Mesenchymal stem cell (in vitro differentiated cells and primary cell): ENCODE measurements around the gene PKNOX2.

Experiments
- DNase-seq: peaks from one replicate; pipeline ENCODE4 v3.0.0-alpha.2; 2013
- H2AFZ ChIP-seq: one replicate; pipeline ENCODE4 v1.6.1; 2013; ENCODE audit warnings: low read depth, mild to moderate bottlenecking, control low read depth, inconsistent platforms, low read length, moderate library complexity
- H2AK5ac ChIP-seq: 2 replicates; pipeline ENCODE4 v1.6.1; 2013; ENCODE audit warnings: low read length, moderate library complexity, mild to moderate bottlenecking, inconsistent platforms; ENCODE audit not compliant: severe bottlenecking
- H2BK120ac ChIP-seq: one replicate; pipeline ENCODE4 v1.6.1; 2013; ENCODE audit warnings: low read depth, mild to moderate bottlenecking, inconsistent platforms, low read length, moderate library complexity
- H2BK12ac ChIP-seq, 2 experiments: one replicate each; pipeline ENCODE4 v1.6.1; 2013; ENCODE audit warnings: inconsistent platforms in 2 of 2, low read length in 2 of 2, mild to moderate bottlenecking in 2 of 2, moderate library complexity in 2 of 2, control low read depth in 1 of 2
- H2BK15ac ChIP-seq: one replicate; pipeline ENCODE4 v1.6.1; 2013; ENCODE audit warnings: mild to moderate bottlenecking, low read depth, inconsistent platforms; ENCODE audit not compliant: poor library complexity, severe bottlenecking
- H2BK5ac ChIP-seq: 2 replicates; pipeline ENCODE4 v1.6.1; 2013; ENCODE audit warnings: low read depth, mild to moderate bottlenecking, low read length, control low read depth, inconsistent platforms; ENCODE audit not compliant: poor library complexity, severe bottlenecking
- H3K14ac ChIP-seq, 2 experiments: one replicate each; pipeline ENCODE4 v1.6.1; 2013; ENCODE audit warnings: inconsistent platforms in 2 of 2, low read length in 2 of 2, control low read depth in 1 of 2, mild to moderate bottlenecking in 1 of 2, moderate library complexity in 1 of 2
- H3K18ac ChIP-seq, 2 experiments: one replicate each; pipeline ENCODE4 v1.6.1; 2013; ENCODE audit warnings: inconsistent platforms in 2 of 2, low read length in 2 of 2, control low read depth in 1 of 2, low read depth in 1 of 2, mild to moderate bottlenecking in 1 of 2
- H3K23ac ChIP-seq, 2 experiments: one replicate each; pipeline ENCODE4 v1.6.1; 2013; ENCODE audit warnings: inconsistent platforms in 2 of 2, low read length in 2 of 2, mild to moderate bottlenecking in 2 of 2, moderate library complexity in 2 of 2, control low read depth in 1 of 2
- H3K27ac ChIP-seq: 2 replicates; pipeline ENCODE4 v1.5.1; 2013; ENCODE audit warnings: mild to moderate bottlenecking, moderate library complexity, low read length, control low read depth, inconsistent platforms; ENCODE audit not compliant: poor library complexity, severe bottlenecking
- H3K27me3 ChIP-seq, 2 experiments: 2 replicates each; pipeline versions ENCODE4 v1.6.1 to v1.7.0; 2013; ENCODE audit warnings: low read length in 2 of 2, mild to moderate bottlenecking in 2 of 2, moderate library complexity in 2 of 2, control low read depth in 1 of 2, inconsistent platforms in 1 of 2; ENCODE audit not compliant: control insufficient read depth in 1 of 2, insufficient read depth in 1 of 2
- H3K36me3 ChIP-seq, 2 experiments: 2 replicates each; pipeline versions ENCODE4 v1.6.1 to v1.7.0; 2013; ENCODE audit warnings: low read length in 2 of 2, control low read depth in 1 of 2, inconsistent platforms in 1 of 2, low read depth in 1 of 2, mild to moderate bottlenecking in 1 of 2; ENCODE audit not compliant: insufficient read depth in 2 of 2, control insufficient read depth in 1 of 2
- H3K4ac ChIP-seq, 2 experiments: one replicate each; pipeline ENCODE4 v1.6.1; 2013; ENCODE audit warnings: inconsistent platforms in 2 of 2, low read length in 2 of 2, mild to moderate bottlenecking in 2 of 2, moderate library complexity in 2 of 2, control low read depth in 1 of 2, low read depth in 1 of 2
- H3K4me1 ChIP-seq: 2 replicates; pipeline ENCODE4 v1.6.1; 2013; ENCODE audit warnings: low read depth, low read length, control low read depth; ENCODE audit not compliant: control insufficient read depth, insufficient read depth
- H3K4me2 ChIP-seq: 2 replicates; pipeline ENCODE4 v1.6.1; 2013; ENCODE audit warnings: low read length, mild to moderate bottlenecking, inconsistent platforms; ENCODE audit not compliant: poor library complexity, severe bottlenecking
- H3K4me3 ChIP-seq, 2 experiments: 2 replicates each; pipeline versions ENCODE4 v1.5.1 to v1.7.0; 2013; ENCODE audit warnings: low read length in 2 of 2, mild to moderate bottlenecking in 2 of 2, control low read depth in 1 of 2, low read depth in 1 of 2; ENCODE audit not compliant: insufficient read depth in 1 of 2
- H3K79me1 ChIP-seq: replicated peaks from 2 replicates; pipeline ENCODE4 v1.6.1; 2013; ENCODE audit warnings: mild to moderate bottlenecking, control low read depth, low read length, inconsistent platforms; ENCODE audit not compliant: poor library complexity, severe bottlenecking
- H3K9ac ChIP-seq: 2 replicates; pipeline ENCODE4 v1.7.0; 2013; ENCODE audit warnings: mild to moderate bottlenecking, low read length, moderate library complexity
- H3K9me3 ChIP-seq: 2 replicates; pipeline ENCODE4 v1.7.0; 2013; ENCODE audit warnings: mild to moderate bottlenecking, low read length; ENCODE audit not compliant: control insufficient read depth
- H4K8ac ChIP-seq: one replicate; pipeline ENCODE4 v1.6.1; 2013; ENCODE audit warnings: inconsistent platforms, mild to moderate bottlenecking, low read length, moderate library complexity
- H4K91ac ChIP-seq: one replicate; pipeline ENCODE4 v1.6.1; 2013; ENCODE audit warnings: mild to moderate bottlenecking, low read length, inconsistent platforms
- WGBS: methylation state at CpG from one replicate; pipeline ENCODE4 v1.1.7; 2013; ENCODE audit warnings: mixed read lengths; 5-methylcytosine and 5-hydroxymethylcytosine counted together

PKNOX2 gene

GRCh38 chr11:125167954-125168835 lies 3.6 kb downstream of the PKNOX2 start:
- peak; percentile 86 for DNase-seq
- H3K4me3 ChIP-seq, result no peak overlapping the region
- H4K91ac ChIP-seq, result no peak overlapping the region
- peak overlapping the region; percentile 64 for H2AK5ac ChIP-seq
- H3K23ac ChIP-seq, result no peak overlapping the region
- no peak overlapping the region for H2BK15ac ChIP-seq
- H3K4me2 ChIP-seq, result peak overlapping the region; percentile 82
- peak overlapping the region; percentile 74 for H3K27ac ChIP-seq
- H2BK12ac ChIP-seq, result peak overlapping the region in 1 of 2 experiments; percentile 8
- no peak overlapping the region for H3K14ac ChIP-seq
- peaks cover 36% of the 10 kb centered on the region for H3K4me1 ChIP-seq
- H2AFZ ChIP-seq, result no peak overlapping the region
- no peak overlapping the region for H2BK120ac ChIP-seq
- H3K9me3 ChIP-seq, result no peaks in the 10 kb centered on the region
- H3K18ac ChIP-seq, result peak overlapping the region in 1 of 2 experiments; percentile 13
- peak overlapping the region; percentile 69 for H4K8ac ChIP-seq
- H3K4ac ChIP-seq, result peak overlapping the region in 1 of 2 experiments; percentile 24
- H3K9ac ChIP-seq, result no peak overlapping the region
- 33% methylated on average over 5 of the region's 9 CpGs for WGBS
- H2BK5ac ChIP-seq, result peak overlapping the region; percentile 11
- H3K79me1 ChIP-seq, result peaks cover 5% of the 10 kb centered on the region
- peaks cover 0 to 9% of the 10 kb centered on the region in 2 experiments for H3K36me3 ChIP-seq
- H3K27me3 ChIP-seq, result peaks cover 0 to 59% of the 10 kb centered on the region in 2 experiments

- Histone ChIP-seq H2BK5ac (no peak overlapping the region), H4K91ac (no peak overlapping the region), H3K14ac (no peak overlapping the region), H3K9me3 (no peaks in the 10 kb centered on the region), H3K4me3 (no peak overlapping the region), H2BK15ac (no peak overlapping the region), H2BK120ac (no peak overlapping the region), H3K23ac (no peak overlapping the region), H3K36me3 (peaks cover 0 to 14% of the 10 kb centered on the region in 2 experiments), H2AK5ac (peak overlapping the region; percentile 60), H3K4me1 (peaks cover 33% of the 10 kb centered on the region), H4K8ac (peak overlapping the region; percentile 19), H3K4me2 (no peak overlapping the region), H3K79me1 (peaks cover 11% of the 10 kb centered on the region), H3K27ac (peak overlapping the region; percentile 89), H2AFZ (no peak overlapping the region), H2BK12ac (no peak overlapping the region), H3K9ac (no peak overlapping the region), H3K18ac (no peak overlapping the region), H3K27me3 (peaks cover 0 to 57% of the 10 kb centered on the region in 2 experiments), H3K4ac (no peak overlapping the region)
- WGBS, result 59% methylated on average over 14 of the region's 14 CpGs
- peak; percentile 79 for DNase-seq
Observed at GRCh38 chr11:125168918-125169456, 4.4 kb downstream of the PKNOX2 start.

GRCh38 chr11:125170001-125170509 lies 5.5 kb downstream of the PKNOX2 start:
- Histone ChIP-seq H3K18ac (peak overlapping the region in 1 of 2 experiments; percentile 67), H2BK120ac (peak overlapping the region; percentile 27), H3K36me3 (peaks cover 0 to 17% of the 10 kb centered on the region in 2 experiments), H3K79me1 (peaks cover 17% of the 10 kb centered on the region), H4K91ac (no peak overlapping the region), H2AFZ (no peak overlapping the region), H3K23ac (peak overlapping the region in 1 of 2 experiments; percentile 74), H4K8ac (peak overlapping the region; percentile 79), H3K4ac (peak overlapping the region in 1 of 2 experiments; percentile 89), H2BK15ac (no peak overlapping the region), H3K4me2 (peak overlapping the region; percentile 48), H2BK12ac (peak overlapping the region in 1 of 2 experiments; percentile 61), H3K27me3 (peaks cover 0 to 66% of the 10 kb centered on the region in 2 experiments), H2BK5ac (peak overlapping the region; percentile 15), H3K27ac (peak overlapping the region; percentile 89), H2AK5ac (peak overlapping the region; percentile 60), H3K4me1 (peaks cover 39% of the 10 kb centered on the region), H3K4me3 (peak overlapping the region in 1 of 2 experiments; percentile 53), H3K9me3 (no peaks in the 10 kb centered on the region), H3K14ac (no peak overlapping the region), H3K9ac (peak overlapping the region; percentile 74)
- 56% methylated on average over 7 of the region's 9 CpGs for WGBS
- DNase-seq, result no peak
